ENCODE data around the gene PCED1A.
A peak's percentile ranks its signal among the peaks of the same experiment; 100 is the strongest.
"Not testable (repeated sequence)": the region's sequence is repeated elsewhere in the genome, so short reads cannot be mapped to it uniquely, and the experiment has no call there.

Gene PCED1A

GRCh38 chr20:2865630-2866029 is 25.2 kb upstream of the PCED1A start:
- DNase-seq, result peak; percentile 40

DNA sequence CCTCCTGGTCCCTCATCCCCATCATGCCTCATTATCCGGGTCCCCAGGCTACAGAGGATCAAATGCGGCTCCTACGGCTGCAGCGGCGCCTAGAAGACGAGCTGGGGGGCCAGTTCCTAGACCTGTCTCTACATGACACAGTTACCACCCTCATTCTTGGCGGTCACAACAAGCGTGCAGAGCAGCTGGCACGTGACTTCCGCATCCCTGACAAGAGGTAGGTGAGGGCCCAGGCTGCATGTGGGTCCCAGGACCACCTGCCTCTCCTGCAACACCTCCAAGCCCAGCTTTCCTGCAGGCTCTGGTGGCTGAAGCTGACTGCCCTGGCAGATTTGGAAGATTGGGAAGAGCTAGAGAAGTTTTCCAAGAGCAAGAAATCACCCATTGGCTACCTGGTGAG is 24.6 kb upstream of the PCED1A start:
- DNase-seq, result no peak

GRCh38 chr20:2864626-2865025 is 24.2 kb upstream of the PCED1A start:
- no peak for DNase-seq

GRCh38 chr20:2859330-2860121 is 19.1 kb upstream of the PCED1A start:
- no peak for DNase-seq

- no peak for DNase-seq
Observed at GRCh38 chr20:2858591-2858990, 18.1 kb upstream of the PCED1A start.

GRCh38 chr20:2851086-2851485 is 10.6 kb upstream of the PCED1A start:
- DNase-seq, result no peak

GRCh38 chr20:2849529-2849928 is 9.1 kb upstream of the PCED1A start:
- DNase-seq, result no peak

DNA sequence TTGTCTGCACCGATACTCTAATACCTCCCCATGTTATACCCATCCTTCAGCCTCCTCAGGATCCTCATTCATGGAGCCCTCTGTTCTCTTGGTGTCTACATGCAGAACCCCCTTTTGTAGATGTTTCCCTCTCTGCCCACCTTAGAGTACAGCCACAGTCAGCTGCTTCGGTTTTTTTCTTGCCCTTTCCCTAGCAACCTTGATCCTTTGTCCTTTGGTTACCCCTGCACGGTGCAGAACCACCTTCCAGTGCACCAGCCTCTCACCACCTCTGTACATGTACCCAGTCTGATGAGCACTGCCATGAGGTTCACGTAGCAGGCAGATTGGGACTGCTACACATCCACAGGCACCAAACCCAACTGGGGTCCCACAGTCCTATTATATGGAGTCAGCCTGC is 7.3 kb upstream of the PCED1A start:
- DNase-seq, result no peak

GRCh38 chr20:2846698-2847097 is 6.2 kb upstream of the PCED1A start:
- no peak for DNase-seq

DNA sequence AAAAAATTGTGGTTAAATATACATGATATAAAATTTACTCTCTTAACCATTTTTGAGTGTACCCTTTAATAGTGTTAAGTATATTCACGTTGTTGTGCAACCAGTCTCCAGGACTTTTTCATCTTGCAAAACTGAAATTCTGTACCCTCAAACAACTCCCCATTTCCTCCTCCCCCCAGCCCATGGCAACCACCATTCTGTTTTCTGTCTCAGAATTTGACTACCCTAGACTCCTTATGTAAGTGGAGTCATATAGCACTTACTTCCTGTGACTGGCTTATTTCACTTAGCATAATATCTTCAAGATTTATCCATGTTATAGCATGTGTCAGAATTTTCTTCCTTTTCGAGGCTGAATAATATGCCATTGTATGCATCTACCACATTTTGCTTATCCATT is 5.2 kb upstream of the PCED1A start:
- no peak for DNase-seq

DNA sequence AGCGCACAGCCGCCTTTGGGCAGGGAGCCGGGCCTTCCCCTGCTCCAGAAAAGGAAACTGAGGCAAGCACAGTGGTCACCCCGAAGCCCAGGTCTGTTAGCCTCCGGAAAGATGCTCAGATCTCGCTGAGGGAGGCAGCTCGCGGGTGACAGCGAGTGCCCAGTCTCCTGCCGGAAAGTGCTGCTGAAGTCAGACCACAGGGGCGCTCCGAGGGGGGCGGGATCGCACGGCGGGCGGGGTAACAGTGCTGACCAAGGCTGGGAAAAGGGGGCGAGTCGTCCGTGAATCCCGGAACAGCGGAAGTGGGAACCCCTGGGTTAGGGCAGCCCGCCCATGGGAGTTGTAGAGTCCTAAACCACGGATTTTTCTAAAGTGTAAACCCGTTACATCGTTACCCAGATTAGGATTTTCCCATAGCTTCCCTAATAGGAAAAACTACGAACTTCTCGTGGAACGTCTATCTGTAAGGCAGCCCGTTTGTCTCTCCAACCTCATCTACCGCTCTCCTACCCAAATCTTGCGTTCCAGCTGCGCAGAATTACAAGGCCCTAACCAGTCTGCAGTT is 594 bp upstream of the PCED1A start:
- DNase-seq, result peak; percentile 43

DNA sequence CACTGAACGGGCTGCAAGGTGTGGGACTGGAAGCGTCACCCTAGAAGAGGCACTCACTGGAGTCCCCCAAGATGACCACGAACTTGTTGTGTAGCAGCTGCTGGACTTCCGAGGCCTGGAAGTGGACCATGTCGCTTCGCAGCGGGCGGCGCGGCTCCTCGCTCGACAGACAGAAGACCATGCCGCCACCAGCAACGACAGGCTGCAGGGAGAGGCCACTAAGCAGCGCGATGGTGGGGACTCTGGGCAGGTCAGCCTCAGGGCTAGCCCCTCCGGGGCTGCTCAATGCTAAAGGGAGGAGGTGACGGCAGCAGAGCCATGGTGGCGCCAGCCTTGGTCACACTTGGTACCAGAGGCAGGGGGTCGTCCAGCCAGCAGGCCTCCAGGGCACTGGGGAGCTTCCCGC is 720 bp downstream of the PCED1A start:
- no peak for DNase-seq

- DNase-seq, result no peak
Observed at GRCh38 chr20:2838847-2839671, 1.4 kb downstream of the PCED1A start.

GRCh38 chr20:2838170-2838797 is 2.2 kb downstream of the PCED1A start:
- DNase-seq, result no peak

DNA sequence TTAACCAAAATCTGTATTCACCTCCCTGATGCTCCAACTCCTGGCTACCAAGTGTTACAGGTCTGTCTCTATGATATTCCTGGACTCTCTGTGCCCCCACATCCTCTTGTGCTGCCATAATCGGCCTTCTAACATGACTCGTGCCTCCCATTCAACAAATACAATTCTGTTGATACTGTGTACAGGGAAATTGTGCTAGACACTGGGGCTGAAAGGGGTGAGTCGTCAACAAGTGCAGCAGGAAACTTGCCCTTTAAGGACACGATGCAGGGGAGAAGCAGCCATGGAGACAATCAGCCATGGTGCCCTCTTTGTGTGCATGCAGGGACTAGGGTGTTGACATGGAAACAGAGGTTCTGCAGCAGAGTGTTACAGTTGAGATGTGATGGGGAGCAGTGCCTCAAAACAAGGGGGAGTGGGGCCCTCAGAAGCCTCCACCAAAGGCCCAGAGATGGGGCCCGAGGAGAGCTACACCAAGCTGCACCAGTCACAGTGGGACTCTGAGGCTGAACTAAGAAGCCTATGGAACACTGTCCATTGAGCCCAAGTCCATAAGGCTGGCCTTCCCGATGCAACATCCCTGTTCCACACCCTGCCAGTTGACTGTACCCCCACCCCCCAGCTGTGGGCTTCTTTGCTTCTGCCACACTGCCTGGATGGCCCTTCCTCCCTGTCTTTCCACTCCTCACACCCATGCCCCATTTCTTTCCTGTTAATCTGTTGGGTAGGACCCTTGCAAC is 3.1 kb downstream of the PCED1A start:
- DNase-seq, result no peak

- no peak for DNase-seq
Observed at GRCh38 chr20:2836035-2836434, 4.4 kb downstream of the PCED1A start.

DNA sequence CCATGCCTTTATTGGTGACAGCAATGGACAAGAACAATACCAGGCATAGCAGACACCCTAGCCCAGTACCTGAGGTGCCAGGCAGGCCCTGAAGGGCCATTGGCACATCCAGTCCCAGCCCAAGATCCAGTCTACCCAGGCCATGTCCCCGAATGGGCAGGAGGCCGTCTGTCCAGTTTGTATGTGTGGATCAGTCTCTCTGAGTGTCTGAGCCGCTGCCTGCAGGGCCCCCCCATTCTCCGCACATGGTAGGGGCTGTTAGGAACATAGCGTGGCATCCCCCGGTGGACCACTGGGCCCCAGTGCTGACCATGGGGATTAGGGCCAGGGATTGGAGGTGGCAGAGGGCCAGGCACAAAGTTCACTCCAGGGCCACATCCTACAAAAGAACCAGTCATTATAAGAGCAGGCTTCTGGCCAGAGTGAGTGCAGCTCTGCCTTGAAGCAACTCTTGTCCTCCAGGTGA is 5.1 kb downstream of the PCED1A start:
- DNase-seq, result no peak

DNA sequence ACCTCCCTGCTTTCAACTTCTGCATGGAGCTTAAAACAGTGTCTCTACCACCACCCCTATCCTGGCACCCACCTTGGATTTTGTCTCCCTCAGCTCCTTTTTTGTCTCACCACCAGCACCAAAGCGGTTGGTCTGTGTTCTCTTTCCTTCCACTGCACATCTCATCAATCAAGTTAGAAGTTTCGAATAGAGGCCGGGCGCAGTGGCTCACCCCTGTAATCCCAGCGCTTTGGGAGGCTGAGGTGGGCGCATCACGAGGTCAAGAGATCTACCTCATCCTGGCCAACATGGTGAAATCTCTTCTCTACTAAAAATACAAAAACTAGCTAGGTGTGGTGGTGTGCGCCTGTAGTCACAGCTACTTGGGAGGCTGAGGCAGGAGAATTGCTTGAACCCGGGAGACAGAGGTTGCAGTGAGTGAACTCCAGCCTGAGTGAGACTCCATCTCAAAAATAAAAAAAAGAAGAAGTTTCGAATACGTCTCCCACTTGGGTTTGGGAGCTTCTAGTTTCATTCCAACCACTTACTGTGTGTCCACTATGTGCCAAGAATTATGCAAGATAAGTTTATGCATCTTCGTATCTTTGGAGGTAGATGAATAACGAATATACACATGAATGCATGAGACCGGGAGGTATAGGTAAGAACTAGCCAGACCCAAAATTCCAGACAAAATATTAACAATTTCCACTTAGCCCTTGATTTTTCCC is 5.9 kb downstream of the PCED1A start:
- no peak for DNase-seq

DNA sequence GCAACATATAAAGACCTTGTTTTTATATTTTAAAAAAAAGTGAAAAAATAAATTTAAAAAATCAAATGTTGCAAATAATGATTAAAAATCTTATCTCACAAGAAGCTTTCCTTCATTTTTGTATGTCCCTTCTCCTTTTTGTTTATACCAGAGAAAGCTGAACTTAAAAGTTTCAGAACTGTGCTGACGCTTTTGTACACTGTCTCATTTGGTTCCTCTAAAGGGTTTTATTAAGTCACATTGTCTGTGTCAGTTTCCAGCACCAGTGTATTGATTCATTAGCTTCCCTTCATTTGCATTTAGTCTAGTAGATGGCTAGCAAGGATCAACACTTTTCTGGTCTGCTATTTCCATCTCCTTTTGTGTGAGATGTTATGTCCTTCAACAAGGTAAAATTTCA is 6.7 kb downstream of the PCED1A start:
- no peak for DNase-seq

- not testable (repeated sequence) for DNase-seq
Observed at GRCh38 chr20:2831206-2831605, 9.2 kb downstream of the PCED1A start.

- DNase-seq, result no peak
Observed at GRCh38 chr20:2829376-2829775, 11.1 kb downstream of the PCED1A start.

GRCh38 chr20:2826655-2827054 is 13.8 kb downstream of the PCED1A start:
- DNase-seq, result no peak

Data from CD4-positive, alpha-beta T cell treated with Interleukin-17A for 4 hours (primary cell).